Kidney glomerular epithelial cell (primary cell): ENCODE data around the gene MALSU1.

Source experiments
- DNase-seq: peaks from one replicate; lab custom pipeline; 2025; lab: John Stamatoyannopoulos, UW

Gene MALSU1

GRCh38 chr7:23335621-23336020 lies 36.5 kb downstream of the MALSU1 start:
- no peak for DNase-seq

GRCh38 chr7:23336086-23336485 lies 36.9 kb downstream of the MALSU1 start:
- DNase-seq = no peak

- no peak for DNase-seq
Measured at GRCh38 chr7:23336799-23337283, 37.7 kb downstream of the MALSU1 start.

GRCh38 chr7:23337374-23337773 lies 38.2 kb downstream of the MALSU1 start:
- no peak for DNase-seq

- no peak for DNase-seq
Measured at GRCh38 chr7:23338439-23338838, 39.3 kb downstream of the MALSU1 start.

- no peak for DNase-seq
Measured at GRCh38 chr7:23338863-23339262, 39.7 kb downstream of the MALSU1 start.

GRCh38 chr7:23341846-23342598 lies 42.9 kb downstream of the MALSU1 start:
- no peak for DNase-seq

GRCh38 chr7:23343102-23343501 lies 44.0 kb downstream of the MALSU1 start:
- DNase-seq = no peak

GRCh38 chr7:23343806-23344475 lies 44.8 kb downstream of the MALSU1 start:
- no peak for DNase-seq

- DNase-seq = no peak
Measured at GRCh38 chr7:23345601-23346000, 46.5 kb downstream of the MALSU1 start.

GRCh38 chr7:23346316-23346715 lies 47.2 kb downstream of the MALSU1 start:
- no peak for DNase-seq

GRCh38 chr7:23347033-23347681 lies 48.0 kb downstream of the MALSU1 start:
- no peak for DNase-seq

- peak; percentile 15 for DNase-seq
Measured at GRCh38 chr7:23347682-23348180, 48.6 kb downstream of the MALSU1 start.

GRCh38 chr7:23349484-23350157 lies 50.5 kb downstream of the MALSU1 start:
- peak; percentile 17 for DNase-seq

GRCh38 chr7:23350466-23350865 lies 51.3 kb downstream of the MALSU1 start:
- no peak for DNase-seq

GRCh38 chr7:23353172-23353571 lies 54.0 kb downstream of the MALSU1 start:
- DNase-seq = peak; percentile 46

GRCh38 chr7:23356168-23356567 lies 57.0 kb downstream of the MALSU1 start:
- no peak for DNase-seq

- DNase-seq = no peak
Measured at GRCh38 chr7:23356726-23357125, 57.6 kb downstream of the MALSU1 start.

GRCh38 chr7:23357190-23358093 lies 58.3 kb downstream of the MALSU1 start:
- DNase-seq = peak; percentile 90

- no peak for DNase-seq
Measured at GRCh38 chr7:23358152-23358674, 59.1 kb downstream of the MALSU1 start.
